CD4-positive, alpha-beta T cell (primary cell): ENCODE results near the gene TCAP. TPM values are rescaled to one million over a fixed set of nuclear protein-coding genes. Genes with fewer than 3 reads are reported as not detected.

ENCODE experiments used
- ATAC-seq: fragments of 200-7000 bp; cut with Tn5 transposase; one replicate; pipeline ENCODE4 v1.10.0; 2022; ENCODE audit warnings: mild to moderate bottlenecking; ENCODE audit not compliant: poor library complexity
- CTCF ChIA-PET: fragments of 350-600 bp; sonication (Branson Sonifier 250); formaldehyde crosslinking; loops from one replicate; lab custom pipeline; 2021; ENCODE audit warnings: antibody characterized with exemption, inconsistent platforms; lab: Charles Lee
- POLR2A ChIA-PET: fragments of 350-600 bp; sonication (Branson Sonifier 250); formaldehyde crosslinking; loops from one replicate; lab custom pipeline; 2021; ENCODE audit warnings: antibody characterized with exemption, inconsistent platforms; lab: Charles Lee
- DNase-seq, 14 experiments: peaks; one replicate each; pipeline ENCODE4 v3.0.0-alpha.2; 2013 to 2020; ENCODE audit warnings: mixed read lengths in 2 of 14
- H3K27ac ChIP-seq, 2 donors: one replicate each; pipeline versions ENCODE4 v1.5.1 to v1.7.0; 2013; ENCODE audit warnings: low read length in 2 of 2, low read depth in 1 of 2, mild to moderate bottlenecking in 1 of 2
- H3K27me3 ChIP-seq, 2 experiments: 1 replicate in 1 of 2; 2 replicates in 1 of 2; pipeline versions ENCODE4 v1.6.1 to v1.7.0; 2013; ENCODE audit warnings: low read length in 2 of 2, control low read depth in 1 of 2, mild to moderate bottlenecking in 1 of 2, moderate library complexity in 1 of 2; ENCODE audit not compliant: insufficient read depth in 2 of 2, control insufficient read depth in 1 of 2
- H3K36me3 ChIP-seq: one replicate; pipeline ENCODE4 v1.6.1; 2013; ENCODE audit warnings: low read length, control low read depth; ENCODE audit not compliant: insufficient read depth
- H3K4me1 ChIP-seq: one replicate; pipeline ENCODE4 v1.6.1; 2013; ENCODE audit warnings: low read length, control low read depth; ENCODE audit not compliant: insufficient read depth
- H3K4me3 ChIP-seq: one replicate; pipeline ENCODE4 v1.5.1; 2013; ENCODE audit warnings: mild to moderate bottlenecking, low read length, moderate library complexity
- H3K9me3 ChIP-seq, 2 experiments: 1 replicate in 1 of 2; 2 replicates in 1 of 2; pipeline versions ENCODE4 v1.6.1 to v1.7.0; 2013; ENCODE audit warnings: low read length in 2 of 2, mild to moderate bottlenecking in 2 of 2, control low read depth in 1 of 2, moderate library complexity in 1 of 2; ENCODE audit not compliant: control insufficient read depth in 1 of 2, insufficient read depth in 1 of 2
- H3K27ac Mint-ChIP-seq: one replicate; pipeline ENCODE4 v1.8.0; 2020; ENCODE audit warnings: mixed read lengths
- H3K27me3 Mint-ChIP-seq: one replicate; pipeline ENCODE4 v1.8.0; 2021; ENCODE audit warnings: mixed read lengths
- H3K36me3 Mint-ChIP-seq: one replicate; pipeline ENCODE4 v1.8.0; 2021; ENCODE audit warnings: low read depth, mixed read lengths
- H3K4me1 Mint-ChIP-seq: one replicate; pipeline ENCODE4 v1.8.0; 2021; ENCODE audit warnings: low read depth, mixed read lengths
- H3K4me3 Mint-ChIP-seq: one replicate; pipeline ENCODE4 v1.8.0; 2020; ENCODE audit warnings: mild to moderate bottlenecking, mixed read lengths
- H3K9me3 Mint-ChIP-seq: one replicate; pipeline ENCODE4 v1.8.0; 2020; ENCODE audit warnings: mixed read lengths
- intact Hi-C, 2 experiments: fragments of 100-400 bp; cut with DNase I in 1 of 2; cut with micrococcal nuclease in 1 of 2; formaldehyde crosslinking; loops; one replicate each; pipeline versions ENCODE4 v1.15.1 to v1.9.0; 2023 to 2025; cut with DNase I, micrococcal nuclease
- total RNA-seq, 174 experiments: library from RNA in 2 of 174; stranded (reverse) in 2 of 174; gene quantifications; one replicate each; pipeline ENCODE4 v1.2.3 and lab custom pipeline; 2021 to 2026
- TF ChIP-seq, protein P1 (sequence below): fragments of 200-600 bp; IDR thresholded peaks from one replicate; pipeline ENCODE4 v1.8.0; 2022; ENCODE audit warnings: antibody characterized with exemption, mild to moderate bottlenecking

TCAP gene
- total RNA-seq, 2 experiments from 2014 or later, result 6.4 TPM

DNA sequence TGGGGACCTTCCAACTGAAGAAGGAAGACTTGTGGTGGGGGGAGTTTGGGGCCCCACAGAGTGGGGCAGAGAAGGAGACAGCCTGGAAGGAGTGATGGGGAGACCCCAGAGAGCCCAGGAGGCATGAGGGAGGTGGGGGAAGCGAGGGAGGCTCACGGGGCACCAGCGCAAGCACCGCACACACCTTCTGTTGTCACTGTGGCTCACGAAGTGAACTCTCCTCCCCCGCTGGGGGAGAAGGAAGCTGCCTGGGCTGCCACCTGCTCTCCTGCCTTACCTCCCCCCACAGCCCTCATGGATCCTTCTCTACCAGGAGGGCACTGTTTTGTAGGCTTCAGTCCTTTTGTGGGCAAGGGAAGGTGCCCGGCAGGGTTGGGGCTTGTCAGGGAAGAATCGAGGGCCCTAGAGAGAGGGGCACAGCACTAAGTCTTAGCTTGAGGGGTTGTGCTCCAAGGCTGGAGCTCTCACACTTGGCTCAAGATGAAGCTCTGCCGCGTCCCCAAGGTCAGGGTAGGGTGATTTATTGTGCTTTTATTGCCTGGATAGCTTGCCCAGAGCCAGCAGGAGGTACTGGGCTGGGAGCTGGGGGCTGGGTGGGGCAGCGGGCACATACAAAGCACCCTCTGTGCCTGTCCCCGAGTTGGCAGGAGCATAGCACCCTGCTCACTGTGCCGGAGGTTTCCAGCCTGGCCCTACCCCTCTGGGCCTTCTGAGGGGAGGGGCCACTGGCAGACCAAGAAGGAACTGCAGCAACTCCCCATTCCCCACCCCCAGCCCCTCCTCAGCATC, 32.8 kb upstream of the TCAP start:
- POLR2A ChIA-PET, result no interaction called here
- intact Hi-C loops, result loop anchor here in 1 of 2 experiments (10.0 kb wide), 1 partner anchor 322 kb away; no protein-coding TSS in a partner anchor

DNA sequence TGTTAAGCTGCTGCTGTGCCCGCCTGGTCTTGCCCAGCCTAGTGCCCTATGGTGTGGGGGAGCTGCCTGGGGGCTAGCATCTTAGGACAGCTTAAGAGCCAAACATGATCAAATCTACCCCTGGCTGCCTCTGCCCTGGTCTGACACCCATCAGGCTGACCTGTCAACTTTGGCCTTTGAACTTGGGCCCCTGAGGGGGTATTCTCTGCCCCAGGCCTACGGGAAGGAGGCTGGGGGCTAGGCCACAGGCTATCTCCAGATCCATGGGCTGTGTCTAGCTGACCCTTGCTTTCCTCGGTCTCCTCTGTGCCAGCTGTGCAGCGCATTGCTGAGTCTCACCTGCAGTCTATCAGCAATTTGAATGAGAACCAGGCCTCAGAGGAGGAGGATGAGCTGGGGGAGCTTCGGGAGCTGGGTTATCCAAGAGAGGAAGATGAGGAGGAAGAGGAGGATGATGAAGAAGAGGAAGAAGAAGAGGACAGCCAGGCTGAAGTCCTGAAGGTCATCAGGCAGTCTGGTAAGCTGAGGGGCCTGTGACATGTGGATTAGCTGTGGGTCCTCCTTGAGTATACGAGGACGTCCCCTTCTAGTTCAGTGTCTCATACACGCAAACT, 31.5 kb upstream of the TCAP start:
- no peaks in the 10 kb centered on the region for H3K9me3 Mint-ChIP-seq
- H3K9me3 ChIP-seq, result no peaks in the 10 kb centered on the region
- peaks cover 0 to 10% of the 10 kb centered on the region in 2 experiments for H3K27me3 ChIP-seq
- H3K4me3 Mint-ChIP-seq, result peak overlapping the region; percentile 68
- ChIA-PET CTCF (interaction anchor here (1.1 to 5.7 kb wide), 2 partner anchors 11 to 20 kb away, joined by 4 to 65 read pairs; no protein-coding TSS in a partner anchor), POLR2A (no interaction called here)
- H3K27me3 Mint-ChIP-seq, result peaks cover 14% of the 10 kb centered on the region
- TF ChIP-seq, protein P1, sequence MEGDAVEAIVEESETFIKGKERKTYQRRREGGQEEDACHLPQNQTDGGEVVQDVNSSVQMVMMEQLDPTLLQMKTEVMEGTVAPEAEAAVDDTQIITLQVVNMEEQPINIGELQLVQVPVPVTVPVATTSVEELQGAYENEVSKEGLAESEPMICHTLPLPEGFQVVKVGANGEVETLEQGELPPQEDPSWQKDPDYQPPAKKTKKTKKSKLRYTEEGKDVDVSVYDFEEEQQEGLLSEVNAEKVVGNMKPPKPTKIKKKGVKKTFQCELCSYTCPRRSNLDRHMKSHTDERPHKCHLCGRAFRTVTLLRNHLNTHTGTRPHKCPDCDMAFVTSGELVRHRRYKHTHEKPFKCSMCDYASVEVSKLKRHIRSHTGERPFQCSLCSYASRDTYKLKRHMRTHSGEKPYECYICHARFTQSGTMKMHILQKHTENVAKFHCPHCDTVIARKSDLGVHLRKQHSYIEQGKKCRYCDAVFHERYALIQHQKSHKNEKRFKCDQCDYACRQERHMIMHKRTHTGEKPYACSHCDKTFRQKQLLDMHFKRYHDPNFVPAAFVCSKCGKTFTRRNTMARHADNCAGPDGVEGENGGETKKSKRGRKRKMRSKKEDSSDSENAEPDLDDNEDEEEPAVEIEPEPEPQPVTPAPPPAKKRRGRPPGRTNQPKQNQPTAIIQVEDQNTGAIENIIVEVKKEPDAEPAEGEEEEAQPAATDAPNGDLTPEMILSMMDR, result no peak
- ATAC-seq (no peak), DNase-seq (no peak)
- peaks cover 10% of the 10 kb centered on the region for H3K36me3 Mint-ChIP-seq
- H3K4me3 ChIP-seq, result no peak overlapping the region
- no peak overlapping the region for H3K27ac ChIP-seq
- intact Hi-C loops, result loop anchor here (1.0 to 10.0 kb wide), 2 partner anchors 11 to 321 kb away; no protein-coding TSS in a partner anchor
- H3K27ac Mint-ChIP-seq, result peak overlapping the region; percentile 32
- H3K4me1 Mint-ChIP-seq, result peaks cover 49% of the 10 kb centered on the region
- H3K4me1 ChIP-seq, result peaks cover 48% of the 10 kb centered on the region
- H3K36me3 ChIP-seq, result no peaks in the 10 kb centered on the region

More for the DNA sequence above, 32.8 kb upstream of the TCAP start:
- no peak overlapping the region for H3K4me3 ChIP-seq
- peaks cover 36% of the 10 kb centered on the region for H3K4me1 ChIP-seq
- peaks cover 24% of the 10 kb centered on the region for H3K27me3 Mint-ChIP-seq
- TF ChIP-seq, protein P1, result no peak
- H3K27me3 ChIP-seq, result peaks cover 9 to 21% of the 10 kb centered on the region in 2 experiments
- no peaks in the 10 kb centered on the region for H3K36me3 ChIP-seq
- H3K36me3 Mint-ChIP-seq, result peaks cover 2% of the 10 kb centered on the region
- CTCF ChIA-PET, result interaction anchor here (5.7 kb wide), 1 partner anchor 10 kb away, joined by 65 read pairs; no protein-coding TSS in a partner anchor
- no peak overlapping the region for H3K27ac Mint-ChIP-seq
- no peaks in the 10 kb centered on the region for H3K9me3 ChIP-seq
- no peak for ATAC-seq
- H3K4me1 Mint-ChIP-seq, result peaks cover 36% of the 10 kb centered on the region
- no peak overlapping the region for H3K4me3 Mint-ChIP-seq
- no peak for DNase-seq
- H3K27ac ChIP-seq, result no peak overlapping the region
- H3K9me3 Mint-ChIP-seq, result no peaks in the 10 kb centered on the region

DNA sequence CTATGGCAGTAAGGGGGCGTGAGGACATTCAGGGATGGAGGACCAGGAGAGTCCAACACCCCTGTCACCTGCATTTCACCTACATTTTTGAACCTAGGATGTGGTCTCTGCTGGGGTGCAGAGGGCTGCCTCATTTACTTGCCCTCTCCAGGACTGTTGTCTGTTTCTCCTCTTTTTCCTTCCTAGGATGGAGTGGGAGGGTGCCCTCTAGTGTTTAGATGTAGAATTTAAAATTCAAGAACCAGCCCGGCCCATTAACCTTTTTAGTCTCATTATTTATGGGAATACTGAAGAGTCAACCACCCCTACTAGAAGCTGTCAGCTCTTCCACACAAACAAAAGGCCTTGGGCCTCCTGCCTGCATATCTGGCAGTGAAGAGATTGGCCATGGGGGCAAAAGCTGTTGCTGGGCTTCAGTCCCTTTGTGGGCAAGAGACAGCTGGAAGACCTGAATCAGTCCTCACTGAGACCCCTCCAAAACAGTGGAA, 30.7 kb upstream of the TCAP start:
- intact Hi-C loops, result loop anchor here (1.0 to 10.0 kb wide), 2 partner anchors 12 to 320 kb away; no protein-coding TSS in a partner anchor
- Histone ChIP-seq H3K9me3 (no peaks in the 10 kb centered on the region), H3K4me1 (peaks cover 55% of the 10 kb centered on the region), H3K36me3 (no peaks in the 10 kb centered on the region), H3K27ac (no peak overlapping the region), H3K27me3 (peaks cover 0 to 5% of the 10 kb centered on the region in 2 experiments), H3K4me3 (no peak overlapping the region)
- no peaks in the 10 kb centered on the region for H3K9me3 Mint-ChIP-seq
- peak overlapping the region; percentile 19 for H3K27ac Mint-ChIP-seq
- H3K27me3 Mint-ChIP-seq, result peaks cover 11% of the 10 kb centered on the region
- peaks cover 56% of the 10 kb centered on the region for H3K4me1 Mint-ChIP-seq
- H3K36me3 Mint-ChIP-seq, result peaks cover 10% of the 10 kb centered on the region
- H3K4me3 Mint-ChIP-seq, result peak overlapping the region; percentile 53
- CTCF ChIA-PET, result interaction anchor here (0.5 to 5.7 kb wide), 4 partner anchors 11 to 19 kb away, joined by 3 to 65 read pairs (median 5); no protein-coding TSS in a partner anchor
- TF ChIP-seq, protein P1, result peak; percentile 83
- DNase-seq, result peak in 3 of 14 experiments; percentile 54 to 67 (median 66)
- ATAC-seq, result no peak
- POLR2A ChIA-PET, result no interaction called here
